Common myeloid progenitor, CD34-positive (primary cell): Measurements from ENCODE around the gene CFAP74.

ENCODE experiments used
- CTCF ChIA-PET: fragments of 350-600 bp; sonication (Branson Sonifier 250); formaldehyde crosslinking; loops from one replicate; lab custom pipeline; 2021; ENCODE audit warnings: antibody characterized with exemption; lab: Charles Lee
- POLR2A ChIA-PET: fragments of 350-600 bp; sonication (Branson Sonifier 250); formaldehyde crosslinking; loops from one replicate; lab custom pipeline; 2021; ENCODE audit warnings: antibody characterized with exemption; lab: Charles Lee
- DNase-seq, 3 donors: peaks; one replicate each; pipeline versions ENCODE4 v3.0.0 to v3.0.0-alpha.2; 2013
- H3K27ac ChIP-seq, 2 experiments: 1 replicate in 1 of 2; 2 replicates in 1 of 2; pipeline ENCODE4 v1.7.0; 2013; ENCODE audit warnings: inconsistent platforms in 2 of 2, low read length in 2 of 2, mild to moderate bottlenecking in 2 of 2, low read depth in 1 of 2, moderate library complexity in 1 of 2; ENCODE audit not compliant: severe bottlenecking in 2 of 2, insufficient read depth in 1 of 2, poor library complexity in 1 of 2
- H3K27me3 ChIP-seq, 5 experiments: replicated peaks in 2 of 5; 1 replicate in 3 of 5; 2 replicates in 2 of 5; pipeline versions ENCODE4 v1.6.1 to v1.7.0; 2013; ENCODE audit warnings: low read length in 4 of 5, mild to moderate bottlenecking in 2 of 5, moderate library complexity in 2 of 5, inconsistent platforms in 1 of 5; ENCODE audit not compliant: insufficient read depth in 5 of 5, control insufficient read depth in 4 of 5
- H3K36me3 ChIP-seq, 4 experiments: 1 replicate in 2 of 4; 2 replicates in 2 of 4; pipeline versions ENCODE4 v1.6.1 to v1.7.0; 2013; ENCODE audit warnings: low read length in 3 of 4, control low read depth in 1 of 4, mild to moderate bottlenecking in 1 of 4; ENCODE audit not compliant: control insufficient read depth in 4 of 4, insufficient read depth in 4 of 4
- H3K4me1 ChIP-seq, 4 experiments: 1 replicate in 3 of 4; 2 replicates in 1 of 4; pipeline versions ENCODE4 v1.6.1 to v1.7.1; 2013; ENCODE audit warnings: low read length in 3 of 4, mild to moderate bottlenecking in 3 of 4, control low read depth in 1 of 4, inconsistent platforms in 1 of 4, moderate library complexity in 1 of 4; ENCODE audit not compliant: control insufficient read depth in 4 of 4, insufficient read depth in 4 of 4; ENCODE audit errors: control extremely low read depth in 1 of 4
- H3K4me3 ChIP-seq, 7 experiments: 1 replicate in 4 of 7; 2 replicates in 3 of 7; pipeline versions ENCODE4 v1.5.1 to v1.7.0; 2013; ENCODE audit warnings: mild to moderate bottlenecking in 7 of 7, low read length in 6 of 7, moderate library complexity in 6 of 7, inconsistent platforms in 2 of 7, low read depth in 2 of 7, control low read depth in 1 of 7; ENCODE audit not compliant: insufficient read depth in 4 of 7, control insufficient read depth in 1 of 7; ENCODE audit errors: extremely low read depth in 1 of 7
- H3K9me3 ChIP-seq, 5 experiments: 1 replicate in 4 of 5; 2 replicates in 1 of 5; pipeline versions ENCODE4 v1.6.1 to v1.7.1; 2013; ENCODE audit warnings: low read length in 4 of 5, mild to moderate bottlenecking in 2 of 5, inconsistent platforms in 1 of 5, low read depth in 1 of 5, moderate library complexity in 1 of 5; ENCODE audit not compliant: control insufficient read depth in 4 of 5, insufficient read depth in 2 of 5; ENCODE audit errors: control extremely low read depth in 1 of 5
- WGBS: methylation state at CpG from one replicate; pipeline ENCODE4 v1.1.5; 2013; ENCODE audit not compliant: insufficient coverage; 5-methylcytosine and 5-hydroxymethylcytosine counted together

The CFAP74 gene

DNA sequence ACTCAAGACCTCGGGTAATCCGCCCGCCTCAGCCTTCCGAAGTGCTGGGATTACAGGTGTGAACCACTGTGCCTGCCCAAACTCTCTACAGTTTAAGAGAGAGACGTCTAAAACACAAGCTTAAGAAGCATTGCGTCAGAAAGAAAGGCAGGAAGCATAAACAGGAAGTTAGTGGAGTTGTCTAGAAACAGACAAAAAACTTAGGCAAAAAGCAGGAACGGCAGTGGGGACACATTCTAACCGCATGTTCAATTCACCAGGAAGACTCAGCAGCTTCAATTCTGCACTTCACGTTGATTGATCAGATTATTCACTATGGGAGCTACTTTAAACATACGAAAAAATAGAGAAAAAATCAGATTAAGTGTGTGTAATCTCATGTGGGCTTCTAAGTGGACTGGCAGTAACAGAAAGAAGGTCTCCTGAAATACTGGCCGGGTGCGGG, 7.4 kb downstream of the CFAP74 start:
- H3K36me3 ChIP-seq, result no peaks in the 10 kb centered on the region
- no peak overlapping the region for H3K4me3 ChIP-seq
- WGBS, result 45% methylated on average over 11 of the region's 12 CpGs
- CTCF ChIA-PET, result interaction anchor here (1.2 kb wide), 1 partner anchor 49 kb away, joined by 3 read pairs; no protein-coding TSS in a partner anchor
- H3K27ac ChIP-seq, result no peak overlapping the region
- H3K4me1 ChIP-seq, result peaks cover 0 to 9% (median 8%) of the 10 kb centered on the region in 4 experiments
- DNase-seq, result peak; percentile 66 to 71 (median 67)
- POLR2A ChIA-PET, result interaction anchor here (1.0 kb wide), 1 partner anchor 9 kb away, joined by 4 read pairs; no protein-coding TSS in a partner anchor
- peaks cover 0 to 12% (median 7%) of the 10 kb centered on the region in 5 experiments for H3K27me3 ChIP-seq
- H3K9me3 ChIP-seq, result no peaks in the 10 kb centered on the region

DNA sequence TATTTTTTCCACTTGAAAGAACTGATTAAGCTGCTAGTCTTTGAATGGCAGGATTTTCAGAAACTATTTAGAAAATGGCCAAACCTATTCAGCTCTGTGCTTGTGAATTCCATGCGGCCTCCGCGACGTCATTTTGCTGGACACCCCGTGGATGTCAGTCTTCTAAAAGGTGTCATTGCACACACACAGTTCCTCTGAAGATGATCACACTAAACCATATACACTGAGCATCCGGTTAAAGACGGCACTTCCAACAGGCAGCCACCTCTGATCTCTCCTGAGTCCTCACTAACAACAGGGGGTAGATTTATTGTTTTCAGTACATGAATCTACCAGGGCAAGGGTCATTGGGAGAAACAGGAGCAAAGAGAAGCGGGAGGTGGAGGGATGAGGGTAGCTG, 9.1 kb downstream of the CFAP74 start:
- CTCF ChIA-PET, result interaction anchor here (0.6 to 1.9 kb wide), 2 partner anchors 50 to 208 kb away, joined by 4 to 6 read pairs; no protein-coding TSS in a partner anchor

DNA sequence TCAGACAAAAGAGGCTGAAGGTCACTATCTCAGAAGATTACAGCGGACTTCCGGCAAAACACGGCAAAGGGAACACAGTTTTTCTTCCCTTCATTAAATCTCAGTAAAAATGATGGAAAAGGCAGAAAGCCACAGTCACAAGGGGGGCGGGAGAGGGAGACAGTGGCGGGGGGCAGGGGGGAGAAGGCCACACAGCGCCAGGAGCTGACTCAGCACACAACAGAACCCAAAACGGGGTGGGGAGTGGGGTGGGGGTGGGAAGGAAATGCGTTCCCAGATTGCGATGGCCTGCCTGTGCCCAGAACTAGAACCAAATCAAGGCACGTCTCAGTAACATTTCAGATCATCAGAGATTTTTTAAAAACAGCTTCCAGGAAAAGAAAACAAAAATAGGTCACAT, 13.4 kb downstream of the CFAP74 start:
- WGBS, result 87% methylated on average over 3 of the region's 10 CpGs
- POLR2A ChIA-PET, result interaction anchor here (0.6 kb wide), 1 partner anchor 1479 kb away, joined by 3 read pairs; no protein-coding TSS in a partner anchor
- no peaks in the 10 kb centered on the region for H3K36me3 ChIP-seq
- CTCF ChIA-PET, result interaction anchor here (0.8 to 3.2 kb wide), 2 partner anchors 12 to 55 kb away, joined by 3 to 15 read pairs; no protein-coding TSS in a partner anchor
- no peak overlapping the region for H3K27ac ChIP-seq
- no peak for DNase-seq
- no peaks in the 10 kb centered on the region for H3K4me1 ChIP-seq
- no peak overlapping the region for H3K4me3 ChIP-seq
- peaks cover 0 to 14% (median 0%) of the 10 kb centered on the region in 5 experiments for H3K27me3 ChIP-seq
- H3K9me3 ChIP-seq, result no peaks in the 10 kb centered on the region

More for the DNA sequence above, 9.1 kb downstream of the CFAP74 start:
- Histone ChIP-seq H3K27me3 (peaks cover 0 to 3% (median 2%) of the 10 kb centered on the region in 5 experiments), H3K4me3 (no peak overlapping the region), H3K27ac (no peak overlapping the region), H3K36me3 (no peaks in the 10 kb centered on the region), H3K9me3 (no peaks in the 10 kb centered on the region), H3K4me1 (peaks cover 0 to 9% (median 8%) of the 10 kb centered on the region in 4 experiments)
- POLR2A ChIA-PET, result no interaction called here
- 84% methylated on average over 6 of the region's 8 CpGs for WGBS
- no peak for DNase-seq

DNA sequence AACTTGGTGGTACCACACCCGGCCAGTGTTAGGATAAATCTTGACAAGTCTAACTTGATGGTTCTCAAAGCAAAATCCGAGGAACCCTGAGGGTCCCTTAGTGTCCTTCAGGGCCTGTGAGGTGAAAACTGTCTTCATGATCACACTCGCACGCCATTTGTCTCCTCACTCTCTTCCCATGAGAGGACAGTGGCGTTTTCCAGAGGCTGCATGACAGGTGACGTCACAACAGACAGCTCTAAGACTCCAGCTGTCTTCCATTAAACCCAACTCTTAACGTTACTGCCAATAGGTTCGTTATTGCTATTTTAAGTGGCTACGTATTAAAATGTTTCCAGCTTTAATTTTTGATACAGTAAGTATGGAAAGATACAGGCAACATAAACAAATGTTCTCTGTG, 13.8 kb downstream of the CFAP74 start:
- DNase-seq, result no peak
- CTCF ChIA-PET, result interaction anchor here (3.2 kb wide), 1 partner anchor 56 kb away, joined by 15 read pairs; no protein-coding TSS in a partner anchor
- Histone ChIP-seq H3K4me3 (no peak overlapping the region), H3K4me1 (no peaks in the 10 kb centered on the region), H3K27me3 (peaks cover 0 to 14% (median 0%) of the 10 kb centered on the region in 5 experiments), H3K36me3 (no peaks in the 10 kb centered on the region), H3K9me3 (no peaks in the 10 kb centered on the region), H3K27ac (no peak overlapping the region)
- POLR2A ChIA-PET, result no interaction called here
- 97% methylated on average over 5 of the region's 9 CpGs for WGBS

DNA sequence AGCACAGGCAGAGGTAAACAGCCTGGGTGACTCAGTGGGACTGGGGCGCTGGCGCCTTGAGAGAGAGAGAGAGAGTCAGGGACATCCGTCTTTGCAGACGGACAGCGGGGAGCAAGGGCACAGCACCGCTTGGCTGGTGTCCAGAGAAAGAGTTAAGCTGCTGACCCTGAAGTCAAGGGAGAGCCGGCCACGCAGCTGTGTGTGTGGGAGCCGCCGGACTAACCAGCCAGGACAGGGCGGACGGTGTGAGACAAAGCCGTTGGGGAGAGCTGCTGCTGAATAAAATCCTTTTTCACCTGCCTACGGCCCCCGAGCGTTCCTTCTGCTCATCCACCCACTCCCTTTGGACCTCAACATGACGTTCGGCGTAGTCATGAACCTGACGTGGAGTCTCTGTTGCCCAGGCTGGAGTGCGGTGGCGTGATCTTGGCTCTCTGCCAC, 14.5 kb downstream of the CFAP74 start:
- no peaks in the 10 kb centered on the region for H3K36me3 ChIP-seq
- 91% methylated on average over 21 of the region's 22 CpGs for WGBS
- H3K4me1 ChIP-seq, result no peaks in the 10 kb centered on the region
- no peak for DNase-seq
- CTCF ChIA-PET, result interaction anchor here (1.1 to 3.2 kb wide), 2 partner anchors 28 to 56 kb away, joined by 3 to 15 read pairs; no protein-coding TSS in a partner anchor
- peaks cover 0 to 14% (median 0%) of the 10 kb centered on the region in 5 experiments for H3K27me3 ChIP-seq
- POLR2A ChIA-PET, result no interaction called here
- H3K9me3 ChIP-seq, result no peaks in the 10 kb centered on the region
- no peak overlapping the region for H3K4me3 ChIP-seq
- H3K27ac ChIP-seq, result no peak overlapping the region

DNA sequence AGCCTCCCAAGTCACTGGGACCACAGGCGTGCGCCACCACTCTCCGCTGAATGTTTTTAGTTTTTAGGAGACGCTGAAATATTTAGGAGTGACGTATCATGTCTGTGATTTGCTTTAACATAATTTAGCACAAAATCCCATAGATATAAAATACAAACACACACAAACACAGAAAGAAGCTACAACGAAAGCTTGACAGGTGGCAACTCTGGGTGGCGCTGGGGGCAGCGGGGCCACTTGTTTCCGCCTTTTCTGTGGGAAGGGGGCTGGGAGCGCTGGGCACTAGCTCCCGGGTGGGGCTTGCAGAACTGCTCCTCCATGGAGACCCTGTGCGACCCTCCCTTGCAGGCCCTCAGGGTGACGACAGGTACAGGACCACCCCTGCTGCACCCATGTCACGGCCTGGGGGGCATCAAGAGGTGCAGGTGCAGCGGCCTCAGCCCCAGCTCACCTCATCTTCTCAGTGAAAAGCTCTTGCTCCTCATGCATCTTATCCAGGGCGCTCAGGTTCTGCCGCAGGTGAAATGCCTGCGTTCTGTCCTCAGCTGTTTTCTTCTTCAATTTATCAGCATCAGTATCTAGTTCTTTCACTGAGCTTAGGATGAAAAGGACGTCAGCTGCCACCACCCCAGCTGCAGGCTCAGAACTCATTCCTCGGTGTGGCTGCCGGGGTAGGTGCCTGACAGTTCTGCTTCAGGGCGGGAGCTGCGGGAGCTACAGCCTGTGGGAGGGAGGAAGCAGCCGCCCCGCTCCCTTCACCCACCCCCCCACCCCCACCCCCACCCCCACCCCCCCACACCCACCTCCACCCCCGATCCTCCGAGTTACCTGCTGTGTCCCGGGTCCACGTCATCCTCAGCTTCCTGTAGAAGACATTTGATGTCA, 15.3 kb downstream of the CFAP74 start:
- whole genome bisulfite sequencing, result 84% methylated on average over 16 of the region's 29 CpGs
- Histone ChIP-seq H3K27ac (no peak overlapping the region), H3K27me3 (peaks cover 0 to 14% (median 0%) of the 10 kb centered on the region in 5 experiments), H3K36me3 (no peaks in the 10 kb centered on the region), H3K4me3 (no peak overlapping the region), H3K9me3 (no peaks in the 10 kb centered on the region), H3K4me1 (no peaks in the 10 kb centered on the region)
- ChIA-PET POLR2A (no interaction called here), CTCF (interaction anchor here (1.1 to 3.2 kb wide), 2 partner anchors 28 to 57 kb away, joined by 3 to 15 read pairs; no protein-coding TSS in a partner anchor)
- DNase-seq, result no peak
